MM.1S (cell line): ENCODE data around the gene CD93.

ENCODE experiments used
- DNase-seq: peaks from one replicate; pipeline ENCODE4 v3.0.0-alpha.2; 2015
- H2AFZ ChIP-seq: fragments of 300-600 bp; sonication (generic); 2 replicates; pipeline ENCODE4 v1.6.0; 2016; ENCODE audit warnings: antibody characterized with exemption, low read length
- H3F3A ChIP-seq: fragments of 300-600 bp; sonication (generic); 2 replicates; pipeline ENCODE4 v1.6.1; 2016; ENCODE audit warnings: mild to moderate bottlenecking, antibody characterized with exemption, low read length, moderate library complexity, mixed read lengths; ENCODE audit not compliant: insufficient read depth
- H3K27ac ChIP-seq: fragments of 300-600 bp; sonication (generic); 2 replicates; pipeline ENCODE4 v1.5.1; 2016; ENCODE audit warnings: mild to moderate bottlenecking, low read length
- H3K27me3 ChIP-seq: fragments of 300-600 bp; sonication (generic); replicated peaks from 2 replicates; pipeline ENCODE4 v1.6.0; 2016; ENCODE audit warnings: low read length; ENCODE audit not compliant: insufficient read depth
- H3K36me3 ChIP-seq: fragments of 300-600 bp; sonication (generic); replicated peaks from 2 replicates; pipeline ENCODE4 v1.6.1; 2016; ENCODE audit warnings: mild to moderate bottlenecking, low read length, mixed read lengths; ENCODE audit not compliant: insufficient read depth
- H3K4me1 ChIP-seq: fragments of 300-600 bp; sonication (generic); 2 replicates; pipeline ENCODE4 v1.6.1; 2016; ENCODE audit warnings: low read length, mixed read lengths
- H3K4me2 ChIP-seq: fragments of 300-600 bp; sonication (generic); 2 replicates; pipeline ENCODE4 v1.6.0; 2016; ENCODE audit warnings: low read depth, low read length
- H3K4me3 ChIP-seq: fragments of 300-600 bp; sonication (generic); 2 replicates; pipeline ENCODE4 v1.5.1; 2016; ENCODE audit warnings: low read length, mixed read lengths
- H3K79me2 ChIP-seq: fragments of 300-600 bp; sonication (generic); 2 replicates; pipeline ENCODE4 v1.6.1; 2016; ENCODE audit warnings: mixed run types, low read length, mixed read lengths
- H3K9ac ChIP-seq: fragments of 300-600 bp; sonication (generic); 2 replicates; pipeline ENCODE4 v1.6.1; 2016; ENCODE audit warnings: low read length, mixed read lengths
- H3K9me2 ChIP-seq: fragments of 300-600 bp; sonication (generic); replicated peaks from 2 replicates; pipeline ENCODE4 v1.6.1; 2016; ENCODE audit warnings: mild to moderate bottlenecking, low read length, mixed read lengths; ENCODE audit not compliant: insufficient read depth
- H3K9me3 ChIP-seq: fragments of 300-600 bp; sonication (generic); replicated peaks from 2 replicates; pipeline ENCODE4 v1.6.1; 2016; ENCODE audit warnings: mild to moderate bottlenecking, low read length, mixed read lengths; ENCODE audit not compliant: insufficient read depth
- H4K20me1 ChIP-seq: fragments of 300-600 bp; sonication (generic); 2 replicates; pipeline ENCODE4 v1.6.1; 2016; ENCODE audit warnings: mild to moderate bottlenecking, low read length, moderate library complexity, mixed read lengths; ENCODE audit not compliant: insufficient read depth
- CTCF ChIP-seq: fragments of 300-600 bp; sonication (generic); IDR thresholded peaks from 2 replicates; pipeline ENCODE4 v1.5.1; 2016; ENCODE audit warnings: antibody characterized with exemption, low read length, mixed read lengths
- EZH2 ChIP-seq: fragments of 300-600 bp; sonication (generic); optimal IDR thresholded peaks from 2 replicates; pipeline ENCODE3; 2017; ENCODE audit warnings: low read depth, mild to moderate bottlenecking, antibody characterized with exemption, low read length, mixed read lengths
- EZH2phosphoT487 ChIP-seq: fragments of 300-600 bp; sonication (generic); IDR thresholded peaks from 2 replicates; pipeline ENCODE4 v1.6.1; 2018; ENCODE audit warnings: antibody characterized with exemption, low read length

The CD93 gene

DNA sequence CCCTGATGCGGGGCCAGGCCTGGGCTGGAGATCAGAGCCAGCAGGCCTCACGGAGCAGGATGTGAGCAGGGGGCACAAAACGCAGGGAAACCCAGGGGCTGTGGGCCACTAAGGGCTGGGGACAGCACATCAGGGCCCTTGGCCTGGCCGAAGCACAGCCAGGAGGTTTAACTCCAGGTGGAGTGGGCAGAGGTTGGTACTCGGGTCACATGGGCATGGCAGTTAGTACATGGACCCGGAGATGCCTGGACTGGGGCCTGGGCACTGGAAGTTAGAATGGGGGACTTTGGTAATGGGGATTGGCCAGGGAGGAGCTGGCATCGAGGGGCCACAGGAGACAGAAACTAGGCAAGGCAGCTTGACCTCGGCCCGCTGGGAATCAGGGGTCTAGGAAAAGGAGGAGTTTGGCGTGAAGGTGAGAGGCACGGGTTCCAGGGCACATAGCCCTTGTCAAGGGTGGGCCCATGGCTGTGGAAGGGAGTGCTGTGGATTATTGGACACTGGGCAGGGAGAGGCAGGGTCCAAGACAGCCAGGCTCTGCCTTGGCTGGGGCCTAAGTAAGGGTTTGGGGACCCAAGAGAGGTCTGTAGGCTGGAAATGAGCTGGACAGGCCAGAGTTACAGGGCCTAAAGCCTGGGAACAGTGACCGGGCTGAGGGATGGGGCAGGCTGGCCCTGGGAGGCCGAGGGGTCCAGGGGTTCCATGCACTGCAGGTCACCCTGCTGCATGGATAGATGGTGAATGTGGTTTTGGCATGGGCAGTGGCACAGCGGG, 41.6 kb upstream of the CD93 start:
- H3K4me1 ChIP-seq: no peaks in the 10 kb centered on the region
- H3K4me3 ChIP-seq: no peak overlapping the region
- no peak overlapping the region for H3K4me2 ChIP-seq
- no peaks in the 10 kb centered on the region for H3K9me3 ChIP-seq
- H3K36me3 ChIP-seq: no peaks in the 10 kb centered on the region
- H3K9me2 ChIP-seq: no peaks in the 10 kb centered on the region
- TF ChIP-seq CTCF (no peak), EZH2 (no peak), EZH2phosphoT487 (no peak)
- H3F3A ChIP-seq: no peaks in the 10 kb centered on the region
- no peak overlapping the region for H3K27ac ChIP-seq
- DNase-seq: no peak
- H3K27me3 ChIP-seq: no peaks in the 10 kb centered on the region
- no peaks in the 10 kb centered on the region for H4K20me1 ChIP-seq
- H3K9ac ChIP-seq: no peak overlapping the region
- H3K79me2 ChIP-seq: no peaks in the 10 kb centered on the region
- no peak overlapping the region for H2AFZ ChIP-seq

- Histone ChIP-seq H2AFZ (no peak overlapping the region), H3K27ac (no peak overlapping the region), H3K4me1 (no peaks in the 10 kb centered on the region), H3K4me3 (no peak overlapping the region), H4K20me1 (no peaks in the 10 kb centered on the region), H3F3A (no peaks in the 10 kb centered on the region), H3K9me3 (no peaks in the 10 kb centered on the region), H3K36me3 (no peaks in the 10 kb centered on the region), H3K27me3 (no peaks in the 10 kb centered on the region), H3K9ac (no peak overlapping the region), H3K4me2 (no peak overlapping the region), H3K9me2 (no peaks in the 10 kb centered on the region), H3K79me2 (no peaks in the 10 kb centered on the region)
- no peak for DNase-seq
- TF ChIP-seq CTCF (no peak), EZH2 (no peak), EZH2phosphoT487 (no peak)
These were observed 40.3 kb upstream of the CD93 start for GRCh38 chr20:23126281-23127061.

DNA sequence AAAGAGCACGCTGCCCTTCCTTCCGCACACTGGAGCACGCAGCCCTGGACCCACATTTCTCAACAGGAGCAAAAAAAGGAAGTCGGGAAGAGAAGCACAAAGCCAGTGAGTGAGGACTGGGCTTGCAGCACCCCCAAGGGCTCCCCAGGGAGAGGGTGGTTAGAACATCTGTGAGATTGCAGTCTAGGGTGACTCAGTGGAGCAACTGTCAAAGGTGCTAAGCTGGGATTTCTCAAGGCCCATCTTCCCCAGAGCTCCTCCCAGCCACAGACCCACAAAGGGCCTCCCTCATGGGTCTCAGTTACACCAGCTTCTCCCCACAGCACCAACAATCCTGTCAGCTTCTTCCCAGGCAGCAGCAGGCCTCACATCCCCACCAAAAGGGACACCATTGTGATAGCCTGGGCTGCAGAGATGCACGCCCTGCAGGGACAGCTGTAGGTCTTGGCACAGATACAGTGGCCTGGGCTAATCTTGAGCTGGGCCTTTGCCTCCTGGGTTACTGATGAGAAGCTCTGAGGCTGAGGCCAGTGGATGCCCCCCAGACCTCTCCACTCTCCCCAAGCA, 39.6 kb upstream of the CD93 start:
- no peak overlapping the region for H3K4me3 ChIP-seq
- DNase-seq: no peak

More for the DNA sequence above, 39.6 kb upstream of the CD93 start:
- no peaks in the 10 kb centered on the region for H3K36me3 ChIP-seq
- H3K27ac ChIP-seq: no peak overlapping the region
- H3K9me2 ChIP-seq: no peaks in the 10 kb centered on the region
- H3F3A ChIP-seq: no peaks in the 10 kb centered on the region
- no peak for TF ChIP-seq EZH2
- TF ChIP-seq EZH2phosphoT487: no peak
- no peak for TF ChIP-seq CTCF
- H3K79me2 ChIP-seq: no peaks in the 10 kb centered on the region
- no peak overlapping the region for H3K4me2 ChIP-seq
- H3K4me1 ChIP-seq: no peaks in the 10 kb centered on the region
- H3K9me3 ChIP-seq: no peaks in the 10 kb centered on the region
- H2AFZ ChIP-seq: no peak overlapping the region
- H3K9ac ChIP-seq: no peak overlapping the region
- no peaks in the 10 kb centered on the region for H3K27me3 ChIP-seq
- no peaks in the 10 kb centered on the region for H4K20me1 ChIP-seq
